Activated CD4-positive, alpha-beta T cell treated with anti-CD3 and anti-CD28 coated beads, Interleukin-2, amount 50 U/mL, for 4 hours (primary cell): Measurements from ENCODE around the gene KDELR3.

Experiments used
- DNase-seq, 2 experiments: peaks; one replicate each; pipeline ENCODE4 v3.0.0-alpha.2; 2020

The KDELR3 gene

DNA sequence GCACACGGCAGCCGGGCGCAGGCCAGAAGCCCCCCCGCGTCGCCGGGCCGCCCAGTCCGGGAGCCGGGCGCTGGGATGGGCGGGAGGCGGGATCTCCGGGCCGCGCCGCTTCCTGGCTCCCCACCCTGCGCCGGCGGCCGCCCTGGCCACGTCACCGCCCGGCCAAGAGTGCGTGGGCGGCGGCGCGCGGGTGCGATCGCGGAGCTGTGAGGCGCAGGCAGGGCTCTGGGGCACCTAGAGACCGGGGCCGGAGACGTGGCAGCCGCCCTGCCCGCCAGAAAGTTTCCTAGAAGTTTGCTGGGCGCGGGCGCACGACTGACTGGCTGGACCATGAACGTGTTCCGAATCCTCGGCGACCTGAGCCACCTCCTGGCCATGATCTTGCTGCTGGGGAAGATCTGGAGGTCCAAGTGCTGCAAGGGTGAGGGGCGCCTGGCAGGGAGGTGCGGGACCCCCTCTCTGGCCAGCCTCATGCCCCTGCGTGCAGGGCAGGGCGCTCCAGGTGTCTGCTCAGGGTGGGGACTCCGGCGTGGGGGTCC lies at the start of gene KDELR3:
KDELR3 (plus strand) TSS at position 193 of the 539 bp plus-strand sequence; CDS start at position 331, 138 bp downstream.
- DNase-seq, result peak; percentile 21 to 33

DNA sequence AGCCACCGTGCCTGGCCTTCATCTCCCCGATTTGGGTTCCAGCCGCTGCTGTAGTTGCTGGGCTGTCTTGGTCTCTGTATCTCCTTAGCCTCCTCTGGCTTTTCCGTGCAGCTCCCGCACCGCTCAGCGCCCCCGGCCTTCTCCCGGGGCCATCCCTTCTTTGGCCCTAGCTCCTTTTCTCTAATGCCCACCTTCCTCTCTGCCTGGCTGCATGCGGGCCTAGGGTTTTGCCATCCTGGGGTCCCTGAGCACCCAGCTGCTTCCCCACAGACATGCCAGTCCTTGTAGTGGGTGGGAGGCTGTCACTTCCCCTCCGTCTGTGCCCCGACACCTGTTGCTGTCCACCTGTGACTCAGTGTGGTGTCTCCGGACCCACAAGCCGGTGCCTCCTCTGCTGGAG lies 49.3 kb upstream of the KDELR3 start:
- DNase-seq, result no peak

- no peak for DNase-seq
These were observed 48.6 kb upstream of the KDELR3 start for GRCh38 chr22:38419121-38419857.

- no peak for DNase-seq
These were observed 48.1 kb upstream of the KDELR3 start for GRCh38 chr22:38419858-38420160.

- DNase-seq, result no peak
These were observed 47.2 kb upstream of the KDELR3 start for GRCh38 chr22:38420734-38421133.

- DNase-seq, result no peak
These were observed 45.0 kb upstream of the KDELR3 start for GRCh38 chr22:38422611-38423511.

DNA sequence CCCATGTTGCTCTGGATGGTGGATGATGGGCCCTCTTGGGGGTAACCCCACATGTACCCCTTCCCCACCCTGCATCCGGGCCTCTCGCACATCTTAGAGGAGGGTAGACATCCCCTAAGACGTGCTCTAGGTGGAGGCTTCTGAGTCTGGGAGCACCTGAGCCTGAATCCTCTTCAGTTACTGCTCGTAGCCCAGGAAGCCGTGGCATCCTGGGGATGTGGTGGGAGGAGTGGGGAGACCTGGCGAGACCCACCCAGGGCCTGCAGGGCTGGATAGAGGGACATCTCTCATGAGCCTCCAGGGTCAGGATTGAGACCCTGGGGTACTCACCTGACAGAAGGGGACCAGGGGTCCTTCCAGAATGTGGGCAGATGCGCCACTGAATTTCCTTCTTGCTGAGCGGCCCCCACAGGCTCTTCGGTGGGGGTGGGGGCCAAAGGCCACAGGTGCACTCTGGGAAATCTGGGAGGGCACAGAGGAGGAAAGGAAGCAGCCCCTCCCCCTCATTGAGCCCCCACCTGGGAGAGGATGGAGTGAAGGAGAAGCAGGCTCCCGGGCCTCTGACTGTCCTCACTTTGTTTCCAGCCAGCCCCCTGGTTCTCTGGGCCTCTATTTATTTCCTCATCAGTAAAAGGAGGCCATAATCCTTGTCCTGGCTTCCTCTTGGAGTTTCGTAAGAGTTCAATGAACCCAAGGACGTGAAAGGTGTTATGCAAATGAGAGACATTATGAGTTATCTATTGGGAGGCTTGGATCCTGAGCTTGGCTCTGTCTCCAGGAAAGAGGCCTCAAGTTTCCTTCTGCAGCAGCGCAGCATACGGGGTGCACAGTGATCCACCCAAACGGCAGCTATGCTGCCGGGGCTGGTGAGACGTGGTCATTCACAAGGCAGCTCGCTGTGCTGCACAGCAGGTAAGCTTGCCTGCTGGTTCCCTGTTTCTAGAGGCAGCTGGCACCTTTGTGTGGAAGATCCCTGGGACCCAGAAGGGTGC lies 44.1 kb upstream of the KDELR3 start:
- no peak for DNase-seq

GRCh38 chr22:38424525-38425080 lies 43.3 kb upstream of the KDELR3 start:
- no peak for DNase-seq

- DNase-seq, result no peak
These were observed 41.3 kb upstream of the KDELR3 start for GRCh38 chr22:38426628-38427027.

GRCh38 chr22:38427465-38427864 lies 40.4 kb upstream of the KDELR3 start:
- no peak for DNase-seq

- DNase-seq, result no peak
These were observed 40.0 kb upstream of the KDELR3 start for GRCh38 chr22:38427940-38428339.

DNA sequence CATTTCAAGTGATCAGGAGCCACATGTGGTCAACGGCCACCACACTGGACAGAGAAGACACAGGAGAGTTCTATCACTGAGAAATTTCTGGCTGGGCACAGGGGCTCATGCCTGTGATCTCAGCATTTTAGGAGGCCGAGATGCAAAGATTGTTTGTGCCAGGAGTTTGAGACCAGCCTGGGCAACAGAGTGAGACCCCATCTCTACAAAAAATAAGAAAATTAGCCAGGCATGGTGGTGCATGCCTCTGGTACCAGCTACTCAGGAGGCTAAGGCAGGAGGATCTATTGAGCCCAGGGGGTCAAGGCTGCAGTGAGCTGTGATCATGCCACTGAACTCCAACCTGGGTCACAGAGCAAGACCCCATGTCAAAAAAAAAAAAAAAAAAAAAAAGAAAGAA lies 39.2 kb upstream of the KDELR3 start:
- DNase-seq, result no peak

DNA sequence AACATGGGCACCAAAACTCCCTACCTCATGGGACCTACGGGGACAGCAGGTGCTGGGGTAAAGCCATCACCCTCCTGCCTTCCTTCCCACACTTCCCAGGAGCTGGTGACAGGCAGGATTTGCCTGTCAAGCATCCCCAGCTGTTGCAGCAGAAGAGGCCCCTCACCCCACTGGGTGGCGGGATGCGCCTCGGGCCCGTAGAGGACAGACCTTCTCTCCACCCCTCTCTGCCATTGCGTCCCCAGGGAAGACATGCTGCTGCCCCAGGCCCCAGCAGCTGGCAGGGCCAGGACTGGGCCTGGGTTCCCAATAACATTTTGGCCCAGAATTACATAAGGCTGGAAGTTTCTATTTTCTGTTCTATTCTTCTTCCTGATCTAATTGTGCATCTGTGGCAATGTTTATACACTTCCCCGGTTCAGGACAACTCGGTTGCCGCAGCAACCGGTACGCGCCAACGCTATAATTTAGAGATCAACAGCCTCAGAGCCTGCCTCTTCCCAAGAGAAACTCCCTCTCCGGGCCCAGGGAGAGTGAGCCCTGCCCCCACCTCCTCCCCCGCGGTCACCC lies 38.3 kb upstream of the KDELR3 start:
- DNase-seq, result no peak

- DNase-seq, result no peak
These were observed 36.5 kb upstream of the KDELR3 start for GRCh38 chr22:38431266-38432010.

DNA sequence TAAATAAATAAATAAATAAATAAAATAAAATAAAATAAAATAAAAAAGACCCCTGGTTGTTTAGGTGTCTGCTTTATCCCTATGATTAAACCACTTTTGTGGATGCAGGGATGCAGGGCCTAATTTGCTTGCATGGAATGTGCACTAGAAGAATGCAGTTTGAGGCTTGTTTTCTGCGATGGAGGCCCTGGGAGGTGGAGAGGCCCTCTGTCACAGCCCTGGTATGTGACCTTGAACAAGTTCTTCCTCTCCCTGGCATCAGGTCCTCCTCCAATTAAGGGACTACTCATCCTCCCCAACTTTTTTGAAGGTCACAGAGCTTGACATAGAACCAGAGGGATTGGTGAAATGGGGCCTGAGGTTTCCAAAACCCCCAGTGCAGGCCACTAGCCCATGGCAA lies 35.6 kb upstream of the KDELR3 start:
- DNase-seq, result no peak

- no peak for DNase-seq
These were observed 34.0 kb upstream of the KDELR3 start for GRCh38 chr22:38433871-38434270.

DNA sequence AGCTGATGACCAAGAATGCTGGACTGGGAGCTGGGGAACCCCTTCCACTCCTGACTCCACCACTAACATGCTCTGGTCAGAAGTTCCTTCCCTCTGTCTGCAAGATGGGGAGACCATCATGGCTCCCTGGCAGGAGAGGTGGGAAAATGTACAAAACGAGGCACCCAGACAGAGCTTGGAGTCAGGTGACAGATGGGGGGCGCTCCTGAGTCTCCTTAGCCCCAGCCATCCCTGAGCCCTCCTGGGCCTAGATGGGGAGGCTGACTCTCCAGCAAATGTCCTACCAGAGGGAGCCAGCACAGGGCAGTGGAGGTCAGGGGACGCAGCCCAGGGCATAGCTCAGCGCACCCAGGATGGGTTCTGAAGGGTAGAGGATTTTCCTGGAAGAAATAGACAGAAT lies 32.9 kb upstream of the KDELR3 start:
- DNase-seq, result no peak

DNA sequence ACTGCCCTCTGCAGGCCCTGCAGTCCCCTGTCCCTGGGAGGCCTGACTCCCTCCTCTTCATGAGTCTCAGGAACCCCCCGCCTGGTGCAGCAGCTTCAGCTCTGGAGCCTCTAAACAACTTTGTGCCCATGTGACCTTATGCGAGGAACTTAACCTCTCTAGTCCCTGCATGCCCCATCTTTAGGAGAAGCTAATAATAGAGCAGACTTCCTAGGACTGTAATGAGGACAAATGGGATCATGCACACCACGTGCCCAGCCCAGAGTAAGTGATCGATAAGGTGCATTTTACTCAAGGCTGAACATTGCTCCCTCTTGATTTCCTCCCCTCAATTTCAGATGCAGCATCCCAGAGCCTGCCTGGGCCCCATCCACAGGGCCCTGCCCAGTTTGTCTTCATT lies 31.9 kb upstream of the KDELR3 start:
- no peak for DNase-seq

DNA sequence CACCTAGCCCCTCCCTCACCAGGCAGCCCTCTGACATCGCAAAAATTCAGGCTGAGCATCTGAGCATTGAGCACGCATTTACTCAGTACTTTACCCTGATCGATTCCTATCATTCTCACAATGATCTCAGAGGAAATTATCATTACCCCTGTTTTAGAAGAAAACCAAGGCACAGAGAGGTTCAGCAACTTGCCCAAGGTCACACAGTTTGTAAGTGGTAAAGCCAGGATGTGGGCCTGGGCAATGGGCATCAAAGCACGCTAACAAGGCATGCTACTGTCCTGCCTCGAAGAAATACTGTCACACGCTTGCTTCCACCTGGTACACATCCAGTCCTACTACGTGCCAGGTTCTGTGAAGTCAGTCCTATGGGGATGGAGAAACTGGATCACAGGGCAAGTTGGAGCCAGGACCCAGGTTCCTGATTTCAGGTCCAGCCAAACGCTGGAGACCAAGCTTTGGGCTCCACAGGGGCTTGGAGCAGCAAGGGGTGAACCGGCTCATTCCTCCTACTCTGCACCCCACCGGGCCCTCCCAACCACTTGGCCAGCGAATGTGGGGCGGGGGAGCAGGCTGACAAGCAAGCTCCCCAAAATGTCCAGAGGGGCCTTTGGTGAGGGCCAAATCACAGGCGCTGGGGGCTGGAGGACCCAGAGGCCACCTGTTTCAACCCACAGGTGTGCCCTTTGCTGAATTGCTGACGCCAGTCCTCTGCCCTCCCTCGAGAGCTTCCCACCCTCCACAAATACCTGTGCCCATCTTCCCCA lies 31.1 kb upstream of the KDELR3 start:
- no peak for DNase-seq

- no peak for DNase-seq
These were observed 30.5 kb upstream of the KDELR3 start for GRCh38 chr22:38437416-38437815.
